ENCODE measurements around the gene ZNF184.
A peak's percentile ranks its signal among the peaks of the same experiment; 100 is the strongest.

Gene ZNF184

GRCh38 chr6:27472617-27473400 lies at the start of gene ZNF184:
Gene ZNF184, minus strand, starts transcription at chr6:27473105. Its CDS starts 811 bp downstream, at chr6:27472294.
- DNase-seq: peak; percentile 94

DNA sequence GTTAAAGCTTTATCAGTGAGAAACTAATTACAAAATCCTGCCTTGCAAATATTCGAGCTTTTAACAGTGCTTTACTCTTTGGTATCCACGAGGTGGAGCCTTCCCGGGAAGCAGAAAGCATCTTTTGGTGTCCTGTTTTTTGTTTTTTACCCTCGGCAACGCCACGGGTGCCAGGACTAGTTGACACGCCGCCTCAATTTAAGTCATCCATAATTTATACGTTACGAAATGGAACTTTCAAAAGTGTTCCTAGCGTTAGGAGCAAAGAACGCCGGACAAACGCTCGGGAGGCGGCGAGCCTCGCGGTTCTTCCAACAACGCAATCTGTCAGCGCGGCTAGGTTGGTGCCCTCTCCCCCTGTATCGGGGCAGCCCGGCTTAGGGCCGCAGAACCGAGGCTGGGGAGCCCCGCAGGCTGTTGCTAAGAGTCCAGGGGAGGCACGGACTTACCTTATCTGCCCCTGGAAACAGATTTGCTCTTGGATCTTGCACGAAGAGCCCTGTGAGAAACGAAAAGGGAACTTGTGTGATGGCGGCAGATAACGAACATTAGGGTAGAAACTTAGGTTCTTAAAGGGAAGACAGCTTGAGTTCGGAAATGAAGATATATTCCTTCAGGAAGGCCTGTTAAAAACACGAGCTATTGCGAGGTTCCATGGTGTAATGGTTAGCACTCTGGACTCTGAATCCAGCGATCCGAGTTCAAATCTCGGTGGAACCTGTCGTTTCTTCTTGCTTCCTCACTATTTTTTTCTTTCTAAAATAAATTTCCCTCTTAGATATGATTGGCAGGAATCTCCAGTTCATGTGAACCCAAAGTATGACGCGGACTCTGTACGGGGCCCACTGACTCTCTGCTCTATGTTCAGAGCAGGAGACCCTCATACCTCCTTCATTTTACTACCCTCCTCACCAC lies 46.2 kb upstream of the ZNF184 start:
- peak; percentile 89 for DNase-seq

- no peak for DNase-seq
These were observed 45.3 kb upstream of the ZNF184 start for GRCh38 chr6:27517928-27518787.

DNA sequence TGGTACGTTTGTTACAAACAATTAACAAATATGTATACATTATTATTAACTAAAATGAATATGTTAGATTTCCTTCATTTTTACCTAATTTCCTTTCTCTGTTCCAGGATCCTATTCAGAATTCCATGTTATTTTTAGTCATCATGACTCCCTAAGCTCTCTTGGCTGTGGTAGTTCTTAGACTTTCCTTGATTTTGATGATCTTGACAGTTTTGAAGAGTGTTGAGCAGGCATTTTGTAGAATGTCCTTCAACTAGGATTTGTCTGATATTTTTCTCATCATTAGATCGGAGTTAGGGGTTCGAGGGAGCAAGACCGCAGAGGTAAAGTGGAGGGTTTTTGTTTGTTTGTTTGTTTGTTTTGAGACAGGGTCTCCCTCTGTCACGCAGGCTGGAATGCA lies 44.3 kb upstream of the ZNF184 start:
- no peak for DNase-seq

GRCh38 chr6:27514906-27515495 lies 42.1 kb upstream of the ZNF184 start:
- DNase-seq: no peak

DNA sequence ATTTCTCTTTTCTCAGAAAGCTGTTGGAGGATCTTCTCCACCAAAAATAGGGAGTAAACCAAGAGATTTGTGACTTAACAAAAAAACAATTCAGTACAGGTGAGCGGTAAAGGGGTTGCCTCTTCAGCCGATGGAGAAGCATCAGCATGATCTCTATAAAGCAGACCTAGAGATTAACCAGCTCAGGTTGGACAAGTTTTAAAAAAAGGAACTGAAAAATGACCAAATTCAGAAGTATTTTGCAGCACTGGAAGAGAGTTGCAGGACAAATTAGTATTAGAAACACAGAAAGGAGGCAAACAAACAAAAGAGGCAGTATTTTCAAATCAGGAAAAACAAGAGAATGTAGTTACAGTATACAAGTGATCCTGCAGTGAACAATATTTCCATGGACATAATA lies 39.6 kb upstream of the ZNF184 start:
- DNase-seq: no peak

GRCh38 chr6:27507041-27507956 lies 34.4 kb upstream of the ZNF184 start:
- no peak for DNase-seq

DNA sequence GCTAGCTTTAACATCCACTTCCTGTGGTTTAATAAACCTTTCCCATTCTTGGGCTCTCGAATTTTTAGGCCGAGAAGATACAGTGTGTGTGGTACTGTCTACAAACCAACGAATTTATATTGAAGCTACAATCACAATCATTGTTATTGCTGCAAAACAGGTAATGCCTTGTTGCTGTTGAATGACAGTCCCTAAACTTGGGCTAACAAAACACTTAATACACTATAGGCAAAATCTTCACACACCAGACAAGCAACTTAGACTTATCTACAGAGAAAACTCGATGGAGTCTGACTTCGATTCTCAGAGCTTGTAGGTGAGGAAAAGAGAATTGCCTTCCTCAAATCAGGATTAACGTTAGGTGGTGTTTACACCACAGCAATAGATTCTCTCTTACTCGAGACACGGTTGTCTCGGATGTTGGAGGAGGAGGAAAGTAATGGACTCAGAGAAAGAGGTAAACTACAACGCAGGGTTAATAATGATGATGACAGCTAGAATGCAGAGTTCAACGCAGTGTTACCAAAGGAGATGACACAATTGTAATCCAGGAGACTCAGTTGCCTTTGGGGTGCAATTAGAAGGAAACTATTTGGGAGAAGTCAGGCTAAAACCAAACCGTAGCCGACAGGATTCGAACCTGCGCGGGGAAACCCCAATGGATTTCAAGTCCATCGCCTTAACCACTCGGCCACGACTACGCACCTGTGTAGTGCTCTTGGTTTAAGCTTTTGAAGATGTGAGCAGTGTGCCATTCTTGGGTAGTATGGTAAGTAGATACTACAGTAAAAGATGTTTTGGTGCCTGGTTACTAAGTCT lies 32.5 kb upstream of the ZNF184 start:
- peak; percentile 87 for DNase-seq

DNA sequence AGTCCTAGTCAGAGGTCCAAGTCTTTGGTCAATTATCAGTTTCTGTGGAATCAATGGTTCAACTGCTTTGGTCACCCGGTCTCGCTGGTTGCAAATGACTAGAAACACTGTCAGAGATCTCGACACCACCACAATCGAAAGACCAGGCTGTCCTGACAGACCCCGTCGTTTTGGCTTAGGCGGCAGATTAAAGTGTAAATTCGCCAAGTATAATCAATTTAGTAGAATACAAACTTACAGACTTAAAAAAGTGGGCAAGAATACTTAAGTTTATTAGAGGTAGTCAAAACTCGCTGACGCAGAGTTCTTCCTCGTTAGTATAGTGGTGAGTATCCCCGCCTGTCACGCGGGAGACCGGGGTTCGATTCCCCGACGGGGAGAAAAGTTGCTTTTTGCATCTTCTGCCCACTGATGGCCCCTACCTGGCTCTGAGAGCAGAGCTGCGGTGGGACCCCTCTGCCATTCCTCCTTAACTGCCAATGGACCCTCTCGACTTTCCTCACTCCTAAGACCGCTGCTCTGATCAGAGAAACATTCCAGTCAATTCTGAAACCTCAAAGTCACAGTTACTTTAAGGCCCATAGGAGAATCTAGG lies 30.6 kb upstream of the ZNF184 start:
- peak; percentile 87 for DNase-seq

DNA sequence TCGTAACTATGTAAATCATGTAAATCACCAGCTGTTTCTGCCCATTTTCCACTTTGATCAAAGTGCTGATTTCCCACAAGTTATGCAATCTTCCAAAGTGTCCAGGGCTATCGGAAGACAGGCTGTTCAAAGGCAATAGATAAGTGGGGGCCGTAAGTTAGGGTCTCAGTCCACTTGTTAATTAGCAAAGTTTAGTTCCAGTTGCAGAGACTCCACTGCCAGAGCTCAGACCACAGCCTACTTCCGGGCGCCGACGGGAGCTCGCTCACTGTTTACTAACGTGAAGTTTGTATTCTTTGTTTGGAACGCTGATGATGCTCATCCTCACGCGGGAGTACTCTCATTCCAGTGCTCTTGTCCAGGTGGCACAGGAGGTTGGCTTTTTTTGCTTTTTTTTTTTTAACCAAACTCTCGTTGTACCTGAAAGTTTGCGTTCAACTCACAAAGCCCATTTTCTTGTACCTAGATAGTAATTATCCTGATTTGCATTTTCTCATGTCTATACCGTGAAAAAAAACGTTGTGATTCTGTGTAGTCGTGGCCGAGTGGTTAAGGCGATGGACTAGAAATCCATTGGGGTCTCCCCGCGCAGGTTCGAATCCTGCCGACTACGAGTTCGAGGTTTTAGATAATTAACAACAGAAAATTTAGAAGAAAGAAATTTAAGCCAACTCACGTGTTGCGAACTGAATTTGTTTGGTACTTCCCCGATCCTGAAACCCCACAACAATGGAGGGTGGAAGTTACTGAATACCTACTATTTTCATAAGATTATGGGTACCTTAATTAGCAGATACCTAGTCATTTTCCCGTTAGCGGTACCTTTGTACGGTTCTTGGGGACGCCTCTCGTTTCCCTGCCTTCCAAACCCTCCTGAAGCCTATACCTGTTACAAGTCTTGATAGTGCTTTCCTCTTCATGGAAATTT lies 29.9 kb upstream of the ZNF184 start:
- DNase-seq: peak; percentile 90

DNA sequence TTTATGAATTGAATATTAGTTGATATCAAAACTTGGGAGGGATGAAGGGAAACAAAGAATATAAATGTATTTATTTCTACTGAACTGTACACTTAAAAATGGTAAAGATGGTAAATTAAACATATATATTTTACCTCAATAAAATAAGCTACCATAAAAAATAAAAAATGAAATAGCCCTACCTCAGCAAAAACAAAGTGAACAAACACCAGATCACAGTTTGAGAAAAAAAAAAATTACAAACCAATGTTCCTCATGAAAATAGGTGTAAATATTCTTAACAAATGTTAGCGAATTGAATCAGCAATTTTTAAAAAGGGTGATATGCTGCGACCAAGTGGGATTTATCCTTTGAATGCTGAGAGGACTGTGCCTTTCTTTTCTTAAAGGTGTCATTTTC lies 28.3 kb upstream of the ZNF184 start:
- no peak for DNase-seq

GRCh38 chr6:27500177-27500576 lies 27.3 kb upstream of the ZNF184 start:
- no peak for DNase-seq

DNA sequence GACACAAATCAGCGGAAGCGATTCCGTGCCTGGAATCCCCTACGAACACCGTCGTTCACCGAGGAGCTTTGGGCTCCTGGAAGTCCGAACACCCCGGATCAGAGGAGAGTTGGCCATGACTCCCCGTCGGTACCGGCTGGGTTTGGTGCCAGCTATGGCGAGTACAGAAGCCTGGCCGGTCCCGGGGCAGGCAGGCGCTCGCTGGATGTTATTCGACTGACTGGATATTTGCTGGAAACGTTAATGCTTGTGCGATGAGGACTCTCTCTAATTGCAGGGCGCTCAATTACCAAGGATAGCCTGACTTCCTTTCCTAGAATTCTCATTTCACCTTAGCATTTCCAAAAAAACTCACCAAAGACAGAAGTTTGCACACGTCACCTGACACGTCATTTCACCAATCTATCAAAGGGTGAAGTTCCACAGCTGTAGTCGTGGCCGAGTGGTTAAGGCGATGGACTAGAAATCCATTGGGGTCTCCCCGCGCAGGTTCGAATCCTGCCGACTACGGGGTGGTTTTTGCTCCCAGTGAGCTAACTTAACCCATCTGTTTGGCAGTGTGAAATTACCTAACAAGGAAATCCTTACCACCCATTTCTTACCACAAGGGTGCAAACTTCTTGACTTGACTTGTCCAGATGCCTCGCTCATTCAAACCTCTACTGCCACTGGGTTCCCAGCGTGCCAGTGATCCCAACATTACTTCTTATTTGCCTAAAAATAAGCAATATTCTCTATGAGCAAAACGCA lies 22.7 kb upstream of the ZNF184 start:
- DNase-seq: peak; percentile 93

DNA sequence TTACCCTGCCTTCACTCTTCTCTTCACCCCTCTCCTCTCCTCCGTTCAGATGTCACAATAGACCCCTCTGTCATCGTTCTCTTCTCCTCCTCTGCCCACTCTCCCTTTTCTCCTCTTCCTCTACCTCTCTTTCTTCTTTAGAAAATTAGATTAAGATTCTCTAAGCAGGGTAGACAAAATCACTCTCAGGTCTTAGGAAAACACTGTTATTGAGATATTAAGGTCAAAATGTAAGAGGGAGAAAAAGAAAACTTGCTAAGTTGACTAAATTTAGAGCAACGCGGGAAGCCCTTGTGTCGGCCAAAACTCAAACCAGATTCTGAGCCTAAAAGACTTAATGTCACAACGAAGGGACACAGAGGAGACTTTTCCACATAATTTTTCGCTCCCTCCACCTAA lies 22.1 kb upstream of the ZNF184 start:
- DNase-seq: no peak

DNA sequence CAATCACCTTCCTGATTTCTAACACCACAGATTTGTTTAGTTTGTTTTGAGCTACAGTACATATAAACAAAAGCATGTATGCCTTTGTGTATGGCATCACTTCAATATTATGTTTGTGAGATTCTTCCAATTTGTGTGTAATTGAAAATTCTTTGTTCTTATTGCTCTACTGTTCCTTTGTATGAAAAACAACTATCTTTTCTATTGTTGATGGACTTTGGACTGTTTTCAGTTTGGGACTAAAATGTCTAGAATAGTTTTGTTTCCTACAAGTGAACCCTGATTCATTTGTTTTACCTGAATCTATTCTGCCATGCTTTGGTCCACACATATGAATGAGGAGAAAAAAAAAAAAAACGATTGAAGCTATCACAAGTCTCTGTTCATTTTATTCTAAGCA lies 21.2 kb upstream of the ZNF184 start:
- no peak for DNase-seq

DNA sequence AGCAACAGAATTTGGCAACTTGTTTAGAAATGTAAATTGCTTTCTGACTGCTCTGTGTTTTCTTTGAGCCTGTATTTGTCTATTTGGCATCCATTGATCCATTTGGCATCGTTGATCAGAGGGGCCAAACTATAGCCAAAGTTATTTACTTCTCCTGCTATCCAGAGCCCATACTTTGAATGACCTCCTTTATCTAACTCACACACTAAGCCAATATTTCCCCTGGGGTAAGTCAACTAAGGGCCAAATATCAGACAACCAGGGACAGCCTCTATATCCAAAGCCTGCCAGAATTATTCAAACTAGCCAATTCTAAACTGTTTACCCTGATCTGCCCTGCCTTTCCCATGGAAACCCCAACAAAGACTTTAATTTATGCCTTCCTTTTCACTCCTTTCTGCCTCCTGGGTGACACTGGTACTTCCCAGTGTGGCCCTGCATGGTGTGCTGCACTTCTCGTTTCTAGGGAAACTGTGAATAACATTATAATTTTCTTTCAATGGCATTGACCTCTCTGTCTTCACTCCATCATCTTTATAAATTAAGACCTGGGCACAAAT lies 19.8 kb upstream of the ZNF184 start:
- no peak for DNase-seq

GRCh38 chr6:27479319-27480182 lies 6.6 kb upstream of the ZNF184 start:
- peak; percentile 88 for DNase-seq
